Esophagus squamous epithelium (tissue), 4 donors: ENCODE results near the gene TESK2.

Experiments
- CTCF ChIP-seq, 6 experiments: fragments of 450-650 bp in 4 of 6; fragments of 200-600 bp in 2 of 6; sonication (generic) in 2 of 6; IDR thresholded peaks; one replicate each; pipeline ENCODE4 v1.5.1; 2016 to 2019; ENCODE audit warnings: antibody characterized with exemption in 6 of 6, mild to moderate bottlenecking in 4 of 6, moderate library complexity in 4 of 6
- POLR2A ChIP-seq, 4 donors: fragments of 450-650 bp; IDR thresholded peaks; one replicate each; pipeline ENCODE4 v1.6.1; 2017; ENCODE audit warnings: antibody characterized with exemption in 4 of 4, mild to moderate bottlenecking in 4 of 4, moderate library complexity in 3 of 4

DNA sequence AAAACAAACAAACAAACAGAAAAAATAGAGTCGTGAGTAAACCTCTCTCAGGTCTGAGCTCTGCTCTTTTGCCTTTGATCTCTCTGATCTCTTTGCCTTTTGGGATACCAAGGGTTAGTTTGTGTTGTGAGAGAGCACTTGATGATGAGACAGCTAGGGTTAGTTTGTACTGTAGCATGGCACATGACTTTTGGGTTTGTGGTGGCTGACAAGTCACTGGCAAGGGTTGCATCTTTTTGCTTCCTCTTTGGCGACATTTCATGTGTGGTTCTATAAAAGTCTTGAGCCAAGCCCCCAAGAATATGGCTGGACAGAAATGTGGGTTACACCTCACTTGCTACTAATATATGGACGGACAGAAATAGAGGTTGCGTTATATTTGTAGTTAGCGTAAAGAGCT, 60.5 kb downstream of the TESK2 start:
- TF ChIP-seq CTCF (IDR thresholded peaks at IDR 0.05) (no peak), POLR2A (IDR thresholded peaks at IDR 0.05) (no peak)
